ENCODE measurements around the gene PGLYRP2. TPM values are rescaled to one million over a fixed set of nuclear protein-coding genes. Genes with fewer than 3 reads are reported as not detected.

Gene PGLYRP2
- total RNA-seq (not detected), polyA plus RNA-seq (not detected)
- long read RNA-seq, donor 1 = 0 reads
- long read RNA-seq, donor 2 = 0 reads
- long read RNA-seq, donor 3 = 0 reads

- DNase-seq = peak in 1 of 2 donors; percentile 29
- peak in 7 of 8 donors; percentile 38 to 79 (median 70) for ATAC-seq
- H3K27me3 ChIP-seq = no peaks in the 10 kb centered on the region
- H3K4me3 ChIP-seq = no peak within 1 kb of the TSS
- TF ChIP-seq, protein P1, sequence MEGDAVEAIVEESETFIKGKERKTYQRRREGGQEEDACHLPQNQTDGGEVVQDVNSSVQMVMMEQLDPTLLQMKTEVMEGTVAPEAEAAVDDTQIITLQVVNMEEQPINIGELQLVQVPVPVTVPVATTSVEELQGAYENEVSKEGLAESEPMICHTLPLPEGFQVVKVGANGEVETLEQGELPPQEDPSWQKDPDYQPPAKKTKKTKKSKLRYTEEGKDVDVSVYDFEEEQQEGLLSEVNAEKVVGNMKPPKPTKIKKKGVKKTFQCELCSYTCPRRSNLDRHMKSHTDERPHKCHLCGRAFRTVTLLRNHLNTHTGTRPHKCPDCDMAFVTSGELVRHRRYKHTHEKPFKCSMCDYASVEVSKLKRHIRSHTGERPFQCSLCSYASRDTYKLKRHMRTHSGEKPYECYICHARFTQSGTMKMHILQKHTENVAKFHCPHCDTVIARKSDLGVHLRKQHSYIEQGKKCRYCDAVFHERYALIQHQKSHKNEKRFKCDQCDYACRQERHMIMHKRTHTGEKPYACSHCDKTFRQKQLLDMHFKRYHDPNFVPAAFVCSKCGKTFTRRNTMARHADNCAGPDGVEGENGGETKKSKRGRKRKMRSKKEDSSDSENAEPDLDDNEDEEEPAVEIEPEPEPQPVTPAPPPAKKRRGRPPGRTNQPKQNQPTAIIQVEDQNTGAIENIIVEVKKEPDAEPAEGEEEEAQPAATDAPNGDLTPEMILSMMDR (IDR thresholded peaks at IDR 0.05) = peak in 6 of 9 donors; percentile 15 to 44 (median 34)
- intact Hi-C loops (cut with DNase I) = loop anchor here in 2 of 10 donors (10.0 kb wide), 2 partner anchors 45 to 65 kb away; no protein-coding TSS in a partner anchor
- peaks cover 0 to 5% (median 0%) of the 10 kb centered on the region in 11 donors for H3K9me3 ChIP-seq
- H3K27ac ChIP-seq = no peak within 1 kb of the TSS
- peaks cover 0 to 5% (median 0%) of the 10 kb centered on the region in 9 donors for H3K4me1 ChIP-seq
- no peaks in the 10 kb centered on the region for H3K36me3 ChIP-seq
- WGBS, 2 donors = 59 to 60% methylated on average over 16 of the region's 16 CpGs
Measured at GRCh38 chr19:15479391-15480345, at the start of gene PGLYRP2. TSS of gene PGLYRP2 (minus strand) at chr19:15479501. CDS start at chr19:15479371, 130 bp downstream.

- peaks cover 0 to 3% (median 0%) of the 10 kb centered on the region in 9 donors for H3K4me1 ChIP-seq
- WGBS, 2 donors = 51 to 59% methylated on average over 3 of the region's 3 CpGs
- no peak overlapping the region for H3K4me3 ChIP-seq
- DNase-seq (no peak), ATAC-seq (no peak)
- H3K27me3 ChIP-seq = peaks cover 0 to 57% (median 14%) of the 10 kb centered on the region in 7 donors
- H3K27ac ChIP-seq = no peak overlapping the region
- no peaks in the 10 kb centered on the region for H3K36me3 ChIP-seq
- peaks cover 0 to 13% (median 0%) of the 10 kb centered on the region in 11 donors for H3K9me3 ChIP-seq
- intact Hi-C loops (cut with DNase I) = loop anchor here in 1 of 10 donors (10.0 kb wide), 1 partner anchor 53 kb away; the partner anchor contains the start of gene PGLYRP2
- TF ChIP-seq, protein P1 (IDR thresholded peaks at IDR 0.05) = no peak
Measured at GRCh38 chr19:15527705-15528104, 48.4 kb upstream of the PGLYRP2 start.

GRCh38 chr19:15526408-15526807 is 47.1 kb upstream of the PGLYRP2 start:
- Histone ChIP-seq H3K4me3 (no peak overlapping the region), H3K9me3 (peaks cover 0 to 13% (median 0%) of the 10 kb centered on the region in 11 donors), H3K27me3 (peaks cover 0 to 57% (median 18%) of the 10 kb centered on the region in 7 donors), H3K4me1 (no peaks in the 10 kb centered on the region), H3K27ac (no peak overlapping the region), H3K36me3 (no peaks in the 10 kb centered on the region)
- ATAC-seq (no peak), DNase-seq (no peak)
- 69 to 74% methylated on average over 2 of the region's 2 CpGs for WGBS, 2 donors
- intact Hi-C loops (cut with DNase I) = loop anchor here in 1 of 10 donors (10.0 kb wide), 1 partner anchor 52 kb away; the partner anchor contains the start of gene PGLYRP2
- TF ChIP-seq, protein P1 (IDR thresholded peaks at IDR 0.05) = no peak

DNA sequence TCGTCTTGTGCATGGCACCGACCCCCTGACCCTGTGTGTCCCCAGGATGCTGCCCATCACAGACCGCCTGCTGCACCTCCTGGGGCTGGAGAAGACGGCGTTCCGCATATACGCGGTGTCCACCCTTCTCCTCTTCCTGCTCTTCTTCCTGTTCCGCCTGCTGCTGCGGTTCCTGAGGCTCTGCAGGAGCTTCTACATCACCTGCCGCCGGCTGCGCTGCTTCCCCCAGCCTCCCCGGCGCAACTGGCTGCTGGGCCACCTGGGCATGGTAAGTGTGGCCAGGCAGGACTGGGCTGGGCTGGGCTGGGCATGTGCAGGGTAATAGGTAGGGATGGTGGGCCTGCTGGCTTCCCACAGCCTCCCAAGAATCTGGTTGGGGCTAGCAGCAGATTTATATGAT is 46.0 kb upstream of the PGLYRP2 start:
- Histone ChIP-seq H3K9me3 (peaks cover 0 to 5% (median 0%) of the 10 kb centered on the region in 11 donors), H3K4me1 (no peaks in the 10 kb centered on the region), H3K4me3 (no peak overlapping the region), H3K27ac (no peak overlapping the region), H3K36me3 (no peaks in the 10 kb centered on the region), H3K27me3 (peaks cover 0 to 60% (median 18%) of the 10 kb centered on the region in 7 donors)
- WGBS, 2 donors = 70 to 78% methylated on average over 15 of the region's 15 CpGs
- intact Hi-C loops (cut with DNase I) = loop anchor here in 1 of 10 donors (10.0 kb wide), 1 partner anchor 50 kb away; the partner anchor contains the start of gene PGLYRP2
- TF ChIP-seq, protein P1 (IDR thresholded peaks at IDR 0.05) = no peak
- ATAC-seq (no peak), DNase-seq (no peak)

Data from heart right ventricle (tissue), 16 donors.